HS-5 (cell line): ENCODE measurements around the gene SH3RF1.
A peak's percentile ranks its signal among the peaks of the same experiment; 100 is the strongest.
"Not testable (repeated sequence)": the region's sequence is repeated elsewhere in the genome, so short reads cannot be mapped to it uniquely, and the experiment has no call there.

Source experiments
- DNase-seq: peaks from one replicate; pipeline ENCODE4 v3.0.0-alpha.2; 2012; ENCODE audit warnings: low read depth

SH3RF1 gene

GRCh38 chr4:169225812-169226211, 44.9 kb downstream of the SH3RF1 start:
- no peak for DNase-seq

- DNase-seq: peak; percentile 89
Measured at GRCh38 chr4:169225058-169225751, 45.6 kb downstream of the SH3RF1 start.

GRCh38 chr4:169222761-169223160, 48.0 kb downstream of the SH3RF1 start:
- no peak for DNase-seq

GRCh38 chr4:169221662-169222061, 49.1 kb downstream of the SH3RF1 start:
- DNase-seq: no peak

- DNase-seq: no peak
Measured at GRCh38 chr4:169220854-169221411, 49.8 kb downstream of the SH3RF1 start.

GRCh38 chr4:169220447-169220846, 50.3 kb downstream of the SH3RF1 start:
- DNase-seq: no peak

- no peak for DNase-seq
Measured at GRCh38 chr4:169219440-169219839, 51.3 kb downstream of the SH3RF1 start.

GRCh38 chr4:169215656-169216055, 55.1 kb downstream of the SH3RF1 start:
- DNase-seq: no peak

- no peak for DNase-seq
Measured at GRCh38 chr4:169212981-169213380, 57.8 kb downstream of the SH3RF1 start.

- DNase-seq: no peak
Measured at GRCh38 chr4:169210504-169211118, 60.1 kb downstream of the SH3RF1 start.

- no peak for DNase-seq
Measured at GRCh38 chr4:169209388-169209883, 61.3 kb downstream of the SH3RF1 start.

- peak; percentile 25 for DNase-seq
Measured at GRCh38 chr4:169208516-169208915, 62.2 kb downstream of the SH3RF1 start.

- no peak for DNase-seq
Measured at GRCh38 chr4:169208090-169208455, 62.7 kb downstream of the SH3RF1 start.

GRCh38 chr4:169207436-169208089, 63.2 kb downstream of the SH3RF1 start:
- no peak for DNase-seq

- no peak for DNase-seq
Measured at GRCh38 chr4:169205744-169206080, 65.0 kb downstream of the SH3RF1 start.

- no peak for DNase-seq
Measured at GRCh38 chr4:169205075-169205743, 65.5 kb downstream of the SH3RF1 start.

- no peak for DNase-seq
Measured at GRCh38 chr4:169203891-169204290, 66.9 kb downstream of the SH3RF1 start.

- DNase-seq: not testable (repeated sequence)
Measured at GRCh38 chr4:169203278-169203677, 67.5 kb downstream of the SH3RF1 start.

- no peak for DNase-seq
Measured at GRCh38 chr4:169202878-169203277, 67.9 kb downstream of the SH3RF1 start.

GRCh38 chr4:169202145-169202699, 68.5 kb downstream of the SH3RF1 start:
- DNase-seq: no peak

GRCh38 chr4:169201222-169202144, 69.3 kb downstream of the SH3RF1 start:
- no peak for DNase-seq
